Neutrophil (primary cell): ENCODE results near the gene ATG7.

Experiments used
- H3K27ac ChIP-seq: fragments of 200-600 bp; sonication (generic); 2 replicates; pipeline ENCODE4 v1.5.1; 2016; ENCODE audit warnings: mild to moderate bottlenecking, moderate library complexity
- H3K27me3 ChIP-seq: fragments of 200-600 bp; sonication (generic); 2 replicates; pipeline ENCODE4 v1.6.0; 2016; ENCODE audit warnings: mild to moderate bottlenecking
- H3K36me3 ChIP-seq: fragments of 200-600 bp; sonication (generic); 2 replicates; pipeline ENCODE4 v1.5.1; 2017
- H3K4me1 ChIP-seq, 2 experiments: fragments of 200-600 bp in 1 of 2; sonication (generic) in 1 of 2; 1 replicate in 1 of 2; 2 replicates in 1 of 2; pipeline versions ENCODE4 v1.5.1 to v1.6.1; 2013 to 2016; ENCODE audit warnings: low read depth in 1 of 2, low read length in 1 of 2, mild to moderate bottlenecking in 1 of 2, moderate library complexity in 1 of 2; ENCODE audit not compliant: control insufficient read depth in 1 of 2, insufficient read depth in 1 of 2
- H3K4me3 ChIP-seq, 2 experiments: fragments of 200-600 bp in 1 of 2; sonication (generic) in 1 of 2; 1 replicate in 1 of 2; 2 replicates in 1 of 2; pipeline ENCODE4 v1.5.1; 2013 to 2016; ENCODE audit warnings: low read depth in 1 of 2, low read length in 1 of 2, mild to moderate bottlenecking in 1 of 2, moderate library complexity in 1 of 2
- H3K9me3 ChIP-seq: fragments of 200-600 bp; sonication (generic); 2 replicates; pipeline ENCODE4 v1.5.1; 2016
- TF ChIP-seq, protein P1 (sequence below): fragments of 200-600 bp; sonication (generic); IDR thresholded peaks from 2 replicates; pipeline ENCODE4 v1.5.1; 2016; ENCODE audit warnings: antibody characterized with exemption

The ATG7 gene

DNA sequence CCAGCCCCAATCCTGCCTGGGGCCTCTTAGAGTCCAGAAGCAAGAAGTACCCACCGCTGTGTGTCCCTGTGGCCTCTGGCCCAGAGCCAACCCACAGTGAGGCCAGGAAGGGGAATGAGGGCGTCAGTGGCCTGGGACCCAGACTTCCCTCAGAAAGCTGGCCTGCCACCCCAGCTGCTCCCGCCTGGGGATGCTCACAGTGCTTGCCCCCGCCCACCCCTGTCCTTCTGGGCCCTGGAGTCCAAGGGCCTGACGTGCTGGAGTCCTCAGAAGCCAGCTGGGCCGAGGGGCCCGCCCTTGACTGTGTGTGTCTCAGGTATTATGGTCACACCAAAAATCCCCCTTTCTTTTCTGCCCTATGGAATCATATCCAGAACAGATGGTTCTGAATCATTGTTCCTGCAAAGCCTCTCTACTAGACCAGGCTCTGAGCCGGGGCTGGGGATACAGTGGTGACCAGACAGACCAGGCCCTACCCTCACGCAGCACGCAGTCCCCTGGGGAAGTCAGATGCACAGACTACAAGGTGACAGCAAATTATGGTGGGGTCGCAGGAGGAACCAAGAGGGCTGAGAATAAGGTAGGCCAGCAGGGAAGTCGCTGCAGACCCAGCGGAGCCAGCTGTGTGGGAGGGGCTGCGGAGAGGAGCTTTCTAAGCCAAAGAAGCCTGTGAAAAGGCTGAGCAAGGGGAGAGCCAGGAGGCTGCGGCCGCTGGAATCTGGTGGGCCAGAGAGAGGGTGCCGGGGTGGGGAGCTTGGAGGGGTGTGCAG, 272.4 kb downstream of the ATG7 start:
- Histone ChIP-seq H3K4me3 (no peak overlapping the region), H3K9me3 (no peaks in the 10 kb centered on the region), H3K27me3 (no peaks in the 10 kb centered on the region), H3K27ac (peak overlapping the region; percentile 69), H3K4me1 (peaks cover 45 to 46% of the 10 kb centered on the region in 2 experiments), H3K36me3 (no peaks in the 10 kb centered on the region)
- TF ChIP-seq, protein P1, sequence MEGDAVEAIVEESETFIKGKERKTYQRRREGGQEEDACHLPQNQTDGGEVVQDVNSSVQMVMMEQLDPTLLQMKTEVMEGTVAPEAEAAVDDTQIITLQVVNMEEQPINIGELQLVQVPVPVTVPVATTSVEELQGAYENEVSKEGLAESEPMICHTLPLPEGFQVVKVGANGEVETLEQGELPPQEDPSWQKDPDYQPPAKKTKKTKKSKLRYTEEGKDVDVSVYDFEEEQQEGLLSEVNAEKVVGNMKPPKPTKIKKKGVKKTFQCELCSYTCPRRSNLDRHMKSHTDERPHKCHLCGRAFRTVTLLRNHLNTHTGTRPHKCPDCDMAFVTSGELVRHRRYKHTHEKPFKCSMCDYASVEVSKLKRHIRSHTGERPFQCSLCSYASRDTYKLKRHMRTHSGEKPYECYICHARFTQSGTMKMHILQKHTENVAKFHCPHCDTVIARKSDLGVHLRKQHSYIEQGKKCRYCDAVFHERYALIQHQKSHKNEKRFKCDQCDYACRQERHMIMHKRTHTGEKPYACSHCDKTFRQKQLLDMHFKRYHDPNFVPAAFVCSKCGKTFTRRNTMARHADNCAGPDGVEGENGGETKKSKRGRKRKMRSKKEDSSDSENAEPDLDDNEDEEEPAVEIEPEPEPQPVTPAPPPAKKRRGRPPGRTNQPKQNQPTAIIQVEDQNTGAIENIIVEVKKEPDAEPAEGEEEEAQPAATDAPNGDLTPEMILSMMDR = no peak

DNA sequence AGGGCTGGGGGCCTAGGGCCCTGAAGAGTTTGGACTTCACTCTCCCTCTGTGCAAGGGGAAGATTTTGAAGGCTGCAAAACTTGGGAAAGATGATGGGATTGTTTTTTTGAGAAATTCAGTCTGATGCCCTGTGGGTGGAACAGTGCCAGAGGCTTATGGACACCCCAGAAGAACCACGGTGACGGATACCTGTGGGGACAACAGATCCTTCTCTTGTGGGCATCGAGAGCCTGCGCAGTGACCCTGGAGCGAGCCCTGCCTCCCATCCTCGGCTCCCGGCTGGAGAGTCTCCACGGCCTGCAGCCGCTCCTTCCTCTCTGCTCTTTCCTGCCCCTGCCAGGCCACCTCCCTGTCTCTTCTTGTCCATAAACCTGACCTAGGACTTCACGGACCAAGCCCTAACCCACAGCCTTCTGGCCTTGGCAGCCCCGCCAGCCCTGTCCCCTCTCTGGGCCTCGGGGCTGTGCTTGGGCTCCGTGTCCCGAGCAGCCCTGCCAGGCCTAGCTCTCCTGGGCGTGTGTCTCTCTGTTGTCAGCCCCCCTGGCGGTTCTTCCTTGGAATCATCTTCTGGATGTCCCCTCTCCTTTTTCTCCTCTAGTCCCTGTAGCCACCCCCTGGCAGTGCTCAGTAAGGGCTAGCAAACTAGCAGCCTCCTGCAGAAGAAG, 273.1 kb downstream of the ATG7 start:
- no peaks in the 10 kb centered on the region for H3K36me3 ChIP-seq
- peak overlapping the region; percentile 69 for H3K27ac ChIP-seq
- no peak overlapping the region for H3K4me3 ChIP-seq
- no peaks in the 10 kb centered on the region for H3K27me3 ChIP-seq
- no peaks in the 10 kb centered on the region for H3K9me3 ChIP-seq
- peaks cover 45 to 48% of the 10 kb centered on the region in 2 experiments for H3K4me1 ChIP-seq
- TF ChIP-seq, protein P1 = no peak

DNA sequence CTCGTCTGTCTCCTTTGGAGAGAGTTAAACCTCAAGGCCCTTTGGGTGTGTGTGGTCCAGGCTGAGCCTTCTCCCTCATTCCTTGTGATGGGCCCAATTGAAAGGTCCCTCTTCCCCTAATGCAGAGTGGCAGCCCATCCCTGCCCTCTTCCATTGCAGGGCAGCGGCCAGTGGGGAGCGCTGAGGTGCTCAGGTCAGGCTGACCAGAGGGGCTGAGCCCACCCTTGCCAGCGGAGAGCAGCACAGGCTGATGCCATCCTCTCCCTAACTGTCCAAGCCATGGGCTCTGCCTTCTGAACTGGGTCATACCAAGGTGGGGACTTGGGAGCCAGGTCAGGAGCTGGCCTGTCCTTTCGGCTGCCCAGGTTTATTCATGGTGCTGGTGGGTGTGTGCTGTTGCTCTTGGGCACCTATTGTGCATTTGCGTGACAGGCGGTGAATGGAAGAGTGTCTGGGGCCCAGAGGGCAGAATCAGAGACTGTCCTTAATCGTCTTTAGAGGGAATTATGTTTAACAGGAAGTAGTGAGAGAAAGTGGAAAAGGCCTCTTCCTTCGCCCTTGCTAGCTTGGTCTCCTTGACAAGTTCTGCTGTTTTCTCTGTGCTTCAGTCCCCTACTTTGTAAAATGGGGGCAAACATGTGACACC, 274.6 kb downstream of the ATG7 start:
- Histone ChIP-seq H3K27me3 (no peaks in the 10 kb centered on the region), H3K36me3 (no peaks in the 10 kb centered on the region)

DNA sequence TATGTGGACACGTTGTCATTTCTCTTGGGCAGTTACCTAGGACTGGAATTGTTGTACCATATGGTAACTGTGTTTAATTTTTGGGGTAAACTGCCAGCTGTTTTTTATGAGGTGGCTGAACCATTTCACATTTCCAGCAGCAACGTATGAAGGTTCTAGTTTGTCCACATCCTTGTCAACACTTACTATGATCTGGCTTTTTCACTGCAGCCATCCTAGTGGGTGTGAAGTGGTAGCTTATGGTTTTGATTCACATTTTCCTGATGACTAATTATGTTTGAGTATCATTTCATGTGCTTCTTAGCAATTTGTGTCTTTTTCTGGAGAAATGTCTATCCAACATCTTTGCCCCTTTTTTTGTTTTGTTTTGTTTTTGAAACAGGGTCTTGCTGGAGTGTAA, 275.3 kb downstream of the ATG7 start:
- H3K4me3 ChIP-seq = no peak overlapping the region
- no peaks in the 10 kb centered on the region for H3K9me3 ChIP-seq
- H3K27ac ChIP-seq = peak overlapping the region; percentile 69
- TF ChIP-seq, protein P1 = no peak
- H3K27me3 ChIP-seq = no peaks in the 10 kb centered on the region
- peaks cover 38 to 48% of the 10 kb centered on the region in 2 experiments for H3K4me1 ChIP-seq
- H3K36me3 ChIP-seq = no peaks in the 10 kb centered on the region

More for the DNA sequence above, 274.6 kb downstream of the ATG7 start:
- Histone ChIP-seq H3K9me3 (no peaks in the 10 kb centered on the region), H3K4me1 (peaks cover 44 to 51% of the 10 kb centered on the region in 2 experiments), H3K27ac (peak overlapping the region; percentile 69), H3K4me3 (no peak overlapping the region)
- TF ChIP-seq, protein P1 = no peak

DNA sequence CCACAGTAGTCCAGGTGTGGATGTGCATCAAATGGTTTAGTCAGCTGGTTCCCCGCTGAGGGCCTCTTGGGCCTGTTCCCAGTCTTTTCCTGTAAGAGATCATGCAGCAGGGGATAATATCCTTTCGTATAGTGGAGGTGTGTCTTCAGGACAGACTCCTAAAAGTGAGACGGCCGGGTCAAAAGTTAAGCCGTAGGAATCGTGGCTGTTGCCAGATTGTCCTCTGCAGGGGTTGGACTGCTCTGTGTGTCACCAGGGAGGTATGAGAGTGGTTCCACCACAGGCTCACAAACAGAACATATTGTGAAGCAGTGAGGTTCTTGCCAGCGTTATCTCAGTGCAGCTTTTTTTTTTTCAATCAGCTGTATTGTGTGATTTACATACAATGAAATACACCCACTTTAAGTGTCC, 276.5 kb downstream of the ATG7 start:
- no peak overlapping the region for H3K4me3 ChIP-seq
- TF ChIP-seq, protein P1 = no peak
- H3K9me3 ChIP-seq = no peaks in the 10 kb centered on the region
- H3K27me3 ChIP-seq = no peaks in the 10 kb centered on the region
- no peaks in the 10 kb centered on the region for H3K36me3 ChIP-seq
- H3K4me1 ChIP-seq = peaks cover 37 to 48% of the 10 kb centered on the region in 2 experiments
- H3K27ac ChIP-seq = no peak overlapping the region
